ENCODE data around the gene NFYB.
A peak's percentile ranks its signal among the peaks of the same experiment; 100 is the strongest.

- TF ChIP-seq ZNF699 (CRISPR knock-in tag; IDR thresholded peaks at IDR 0.05; ENCODE audit: insufficient replicate concordance) (no peak), ATF2 (CRISPR knock-in tag; IDR thresholded peaks at IDR 0.05) (no peak), CTCF (IDR thresholded peaks at IDR 0.05 in 2 of 3, conservative IDR thresholded peaks at IDR 0.05 in 1 of 3; ENCODE audit: insufficient read depth in 2 of 3, low read depth in 1 of 3, low read length in 3 of 3) (no peak), TBL1XR1 (IDR thresholded peaks at IDR 0.05; ENCODE audit: low read length in 2 of 2) (no peak), KDM4B (IDR thresholded peaks at IDR 0.05; ENCODE audit: borderline replicate concordance in 2 of 2, low read depth in 1 of 2) (no peak), MXD1 (CRISPR knock-in tag; IDR thresholded peaks at IDR 0.05; ENCODE audit: borderline replicate concordance, poor library complexity, severe bottlenecking) (no peak), ZBED1 (IDR thresholded peaks at IDR 0.05) (no peak), E2F6 (IDR thresholded peaks at IDR 0.05; ENCODE audit: borderline replicate concordance in 1 of 2, extremely low read depth in 1 of 2, insufficient read depth in 1 of 2, insufficient read length in 1 of 2, low read depth in 1 of 2, low read length in 1 of 2, poor library complexity in 1 of 2, severe bottlenecking in 1 of 2) (peak in 1 of 2 experiments; percentile 19)
Observed at GRCh38 chr12:104175726-104176247, 37.8 kb upstream of the NFYB start.

Measured in K562 (cell line).